Osteocyte (in vitro differentiated cells): Measurements from ENCODE around the gene CDH13. TPM values are rescaled to one million over a fixed set of nuclear protein-coding genes. Genes with fewer than 3 reads are reported as not detected.

Source experiments
- DNase-seq: peaks from one replicate; pipeline ENCODE4 v3.0.0; 2021; ENCODE audit warnings: mixed read lengths; ENCODE audit not compliant: unreplicated experiment; ENCODE audit errors: extremely low spot score
- H3K27ac Mint-ChIP-seq: one replicate; pipeline ENCODE4 v1.8.0; 2021; ENCODE audit warnings: mild to moderate bottlenecking, mixed read lengths; ENCODE audit not compliant: unreplicated experiment
- H3K27me3 Mint-ChIP-seq: one replicate; pipeline ENCODE4 v1.8.0; 2021; ENCODE audit warnings: mixed read lengths; ENCODE audit not compliant: unreplicated experiment
- H3K36me3 Mint-ChIP-seq: one replicate; pipeline ENCODE4 v1.8.0; 2021; ENCODE audit warnings: mixed read lengths; ENCODE audit not compliant: unreplicated experiment
- H3K4me1 Mint-ChIP-seq: one replicate; pipeline ENCODE4 v1.8.0; 2021; ENCODE audit warnings: mixed read lengths; ENCODE audit not compliant: unreplicated experiment
- H3K4me3 Mint-ChIP-seq: one replicate; pipeline ENCODE4 v1.8.0; 2021; ENCODE audit warnings: mild to moderate bottlenecking, moderate library complexity, mixed read lengths; ENCODE audit not compliant: unreplicated experiment
- H3K9me3 Mint-ChIP-seq: one replicate; pipeline ENCODE4 v1.8.0; 2021; ENCODE audit warnings: mixed read lengths; ENCODE audit not compliant: unreplicated experiment
- total RNA-seq: library from RNA; stranded (reverse); gene quantifications from 2 replicates; pipeline ENCODE4 v1.2.1, GENCODE V29; 2021
- TF ChIP-seq, protein P1 (sequence below): fragments of 200-600 bp; sonication (generic); IDR thresholded peaks from 2 replicates; pipeline ENCODE4 v1.5.0; 2021; ENCODE audit warnings: antibody characterized with exemption, mild to moderate bottlenecking, moderate library complexity

The CDH13 gene
- total RNA-seq, 1 donor from 2014 or later = 27.0 TPM

DNA sequence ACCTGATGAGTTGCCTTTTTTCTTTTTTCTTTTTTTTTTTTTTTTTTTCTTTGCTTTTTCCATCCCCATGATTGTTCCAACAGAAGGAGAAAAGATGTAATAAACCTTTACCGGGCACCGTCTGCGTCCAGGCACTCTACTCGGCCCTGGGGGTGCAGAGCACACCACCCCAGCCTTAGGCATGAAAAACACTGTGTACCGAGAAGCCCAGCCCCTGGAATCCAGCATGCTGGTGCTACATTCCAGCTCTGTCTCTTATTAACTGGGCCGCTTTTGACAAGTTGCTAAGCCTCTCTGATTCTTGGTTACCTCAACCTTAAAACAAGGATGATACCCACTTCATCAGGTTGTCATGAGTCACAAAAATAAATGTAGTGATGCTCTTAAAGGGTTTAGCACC, 1117.0 kb downstream of the CDH13 start:
- no peaks in the 10 kb centered on the region for H3K27me3 Mint-ChIP-seq
- H3K27ac Mint-ChIP-seq = no peak overlapping the region
- H3K4me1 Mint-ChIP-seq = peaks cover 9% of the 10 kb centered on the region
- H3K4me3 Mint-ChIP-seq = no peak overlapping the region
- H3K9me3 Mint-ChIP-seq = peaks cover 4% of the 10 kb centered on the region
- H3K36me3 Mint-ChIP-seq = no peaks in the 10 kb centered on the region
- no peak for DNase-seq
- TF ChIP-seq, protein P1, sequence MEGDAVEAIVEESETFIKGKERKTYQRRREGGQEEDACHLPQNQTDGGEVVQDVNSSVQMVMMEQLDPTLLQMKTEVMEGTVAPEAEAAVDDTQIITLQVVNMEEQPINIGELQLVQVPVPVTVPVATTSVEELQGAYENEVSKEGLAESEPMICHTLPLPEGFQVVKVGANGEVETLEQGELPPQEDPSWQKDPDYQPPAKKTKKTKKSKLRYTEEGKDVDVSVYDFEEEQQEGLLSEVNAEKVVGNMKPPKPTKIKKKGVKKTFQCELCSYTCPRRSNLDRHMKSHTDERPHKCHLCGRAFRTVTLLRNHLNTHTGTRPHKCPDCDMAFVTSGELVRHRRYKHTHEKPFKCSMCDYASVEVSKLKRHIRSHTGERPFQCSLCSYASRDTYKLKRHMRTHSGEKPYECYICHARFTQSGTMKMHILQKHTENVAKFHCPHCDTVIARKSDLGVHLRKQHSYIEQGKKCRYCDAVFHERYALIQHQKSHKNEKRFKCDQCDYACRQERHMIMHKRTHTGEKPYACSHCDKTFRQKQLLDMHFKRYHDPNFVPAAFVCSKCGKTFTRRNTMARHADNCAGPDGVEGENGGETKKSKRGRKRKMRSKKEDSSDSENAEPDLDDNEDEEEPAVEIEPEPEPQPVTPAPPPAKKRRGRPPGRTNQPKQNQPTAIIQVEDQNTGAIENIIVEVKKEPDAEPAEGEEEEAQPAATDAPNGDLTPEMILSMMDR = no peak

DNA sequence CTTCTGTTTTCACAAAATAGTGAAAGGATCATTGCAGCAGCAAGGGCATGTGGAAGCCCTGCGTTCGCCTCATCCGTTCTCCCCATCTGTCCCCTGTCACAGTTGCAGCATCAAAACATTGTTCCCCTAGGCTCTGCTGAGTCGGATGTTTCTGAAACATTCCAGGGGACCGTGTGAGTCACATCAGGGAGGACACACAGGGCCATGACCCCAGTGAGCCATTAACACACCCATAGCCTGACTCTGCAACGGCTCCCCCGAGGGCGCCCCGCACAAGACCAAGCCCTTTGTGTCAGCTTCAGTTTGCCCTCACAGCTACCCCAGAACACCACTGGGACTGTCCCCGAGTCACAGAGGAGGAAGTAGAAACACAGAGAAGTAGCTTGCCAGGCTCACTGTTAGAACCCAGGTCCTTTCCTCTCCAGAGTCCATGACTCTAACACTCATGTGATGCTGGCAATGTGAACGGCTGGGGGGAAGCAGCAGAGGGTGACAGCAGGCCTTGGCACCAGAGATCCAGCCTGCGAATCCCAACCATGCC, 1117.7 kb downstream of the CDH13 start:
- DNase-seq = peak; percentile 64
- no peaks in the 10 kb centered on the region for H3K36me3 Mint-ChIP-seq
- H3K27ac Mint-ChIP-seq = no peak overlapping the region
- no peaks in the 10 kb centered on the region for H3K27me3 Mint-ChIP-seq
- TF ChIP-seq, protein P1 = no peak
- H3K4me1 Mint-ChIP-seq = peaks cover 9% of the 10 kb centered on the region
- H3K4me3 Mint-ChIP-seq = no peak overlapping the region
- peaks cover 4% of the 10 kb centered on the region for H3K9me3 Mint-ChIP-seq

DNA sequence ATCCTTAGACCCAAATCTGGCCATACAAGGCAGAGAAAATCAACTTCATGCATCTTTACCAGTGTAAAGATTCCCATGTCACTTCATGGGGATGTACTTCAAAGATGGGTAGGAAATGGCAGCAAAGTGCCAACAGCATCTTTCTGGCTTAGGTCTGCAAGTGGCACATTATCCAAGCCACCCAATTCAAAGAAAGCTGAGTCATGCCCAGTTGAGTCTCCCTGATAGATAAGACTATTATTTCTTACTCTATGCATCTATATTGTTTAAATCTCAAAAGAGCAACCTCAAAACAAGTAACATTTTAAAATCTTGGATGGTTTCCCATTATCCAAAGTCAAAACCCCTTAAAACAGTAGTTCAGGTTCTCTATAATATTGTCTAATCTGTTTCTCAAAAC, 1119.8 kb downstream of the CDH13 start:
- no peaks in the 10 kb centered on the region for H3K36me3 Mint-ChIP-seq
- H3K27ac Mint-ChIP-seq = no peak overlapping the region

DNA sequence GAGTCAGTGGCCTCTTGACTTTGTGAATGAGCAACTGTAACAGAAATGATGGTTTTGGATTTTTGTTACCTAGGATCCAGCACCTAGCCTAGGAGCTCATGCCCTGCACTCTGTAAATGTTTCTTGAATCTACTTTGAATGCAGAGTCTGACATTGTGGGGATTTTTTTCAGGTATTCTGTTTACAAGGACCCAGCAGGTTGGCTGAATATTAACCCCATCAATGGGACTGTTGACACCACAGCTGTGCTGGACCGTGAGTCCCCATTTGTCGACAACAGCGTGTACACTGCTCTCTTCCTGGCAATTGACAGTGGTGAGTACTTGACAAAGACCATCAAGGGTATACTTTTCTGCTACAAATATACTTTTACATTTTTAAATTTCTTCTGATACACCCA, 1121.2 kb downstream of the CDH13 start:
- Mint-ChIP-seq H3K4me1 (peaks cover 9% of the 10 kb centered on the region), H3K27ac (no peak overlapping the region), H3K36me3 (no peaks in the 10 kb centered on the region), H3K9me3 (peaks cover 4% of the 10 kb centered on the region), H3K27me3 (no peaks in the 10 kb centered on the region), H3K4me3 (no peak overlapping the region)
- no peak for DNase-seq
- TF ChIP-seq, protein P1 = no peak

More for the DNA sequence above, 1119.8 kb downstream of the CDH13 start:
- Mint-ChIP-seq H3K9me3 (peaks cover 4% of the 10 kb centered on the region), H3K27me3 (no peaks in the 10 kb centered on the region), H3K4me3 (no peak overlapping the region), H3K4me1 (peaks cover 9% of the 10 kb centered on the region)
- DNase-seq = no peak
- TF ChIP-seq, protein P1 = no peak

DNA sequence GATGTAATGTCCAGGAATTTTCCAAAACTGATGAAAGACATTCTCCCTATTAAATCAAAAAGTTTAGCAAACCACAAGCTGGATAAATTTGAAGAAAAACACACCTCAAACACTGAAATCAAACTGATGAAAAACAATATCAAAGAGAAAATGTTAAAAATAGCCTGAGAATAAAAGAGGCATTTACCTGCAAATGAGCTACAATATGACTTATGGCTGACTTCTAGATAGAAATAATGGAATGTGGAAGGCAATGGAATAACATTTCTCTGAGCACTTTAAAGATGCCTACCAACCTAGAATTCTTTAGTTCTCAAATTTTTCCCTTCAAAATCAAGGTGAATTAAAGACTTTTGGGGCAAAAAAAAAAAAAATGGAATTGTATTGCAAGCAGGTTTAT, 1128.6 kb downstream of the CDH13 start:
- DNase-seq = no peak
- TF ChIP-seq, protein P1 = no peak
- Mint-ChIP-seq H3K36me3 (peaks cover 4% of the 10 kb centered on the region), H3K4me1 (no peaks in the 10 kb centered on the region), H3K4me3 (no peak overlapping the region), H3K27me3 (no peaks in the 10 kb centered on the region), H3K27ac (no peak overlapping the region), H3K9me3 (peaks cover 9% of the 10 kb centered on the region)
